ENCODE results near the gene DARS1.

The DARS1 gene

GRCh38 chr2:135948141-135948540 lies 37.3 kb downstream of the DARS1 start:
- Histone ChIP-seq H3K36me3 (ENCODE audit: control insufficient read depth, low read length) (peaks cover 67% of the 10 kb centered on the region), H3K9me3 (ENCODE audit: control insufficient read depth, insufficient read depth, low read length) (no peaks in the 10 kb centered on the region), H3K4me2 (ENCODE audit: low read length) (no peak overlapping the region), H3K4me3 (ENCODE audit: low read length) (no peak overlapping the region), H3K79me2 (ENCODE audit: control insufficient read depth, low read length) (peaks cover 97% of the 10 kb centered on the region), H3K27me3 (ENCODE audit: control insufficient read depth, low read length) (no peaks in the 10 kb centered on the region), H3K4me1 (ENCODE audit: control insufficient read depth, low read length) (peaks cover 15% of the 10 kb centered on the region), H3K27ac (ENCODE audit: low read depth, low read length) (no peak overlapping the region), H4K20me1 (ENCODE audit: control insufficient read depth, insufficient read depth, low read depth, low read length) (no peaks in the 10 kb centered on the region), H3F3A (ENCODE audit: control insufficient read depth, insufficient read depth) (no peaks in the 10 kb centered on the region), H3K9me2 (replicated peaks; ENCODE audit: control insufficient read depth, low read length) (no peaks in the 10 kb centered on the region)
- no peak for TF ChIP-seq CTCF (IDR thresholded peaks at IDR 0.05; ENCODE audit: low read depth, low read length, poor library complexity, severe bottlenecking)

- Histone ChIP-seq H3K4me3 (ENCODE audit: low read length) (no peak overlapping the region), H3K27me3 (ENCODE audit: control insufficient read depth, low read length) (no peaks in the 10 kb centered on the region), H3F3A (ENCODE audit: control insufficient read depth, insufficient read depth) (no peaks in the 10 kb centered on the region), H3K9me2 (replicated peaks; ENCODE audit: control insufficient read depth, low read length) (no peaks in the 10 kb centered on the region), H3K79me2 (ENCODE audit: control insufficient read depth, low read length) (peaks cover 96% of the 10 kb centered on the region), H3K4me2 (ENCODE audit: low read length) (no peak overlapping the region), H3K9me3 (ENCODE audit: control insufficient read depth, insufficient read depth, low read length) (peaks cover 5% of the 10 kb centered on the region; the same call in 1 of the 2 replicates), H4K20me1 (ENCODE audit: control insufficient read depth, insufficient read depth, low read depth, low read length) (no peaks in the 10 kb centered on the region), H3K27ac (ENCODE audit: low read depth, low read length) (no peak overlapping the region), H3K4me1 (ENCODE audit: control insufficient read depth, low read length) (peaks cover 15% of the 10 kb centered on the region), H3K36me3 (ENCODE audit: control insufficient read depth, low read length) (peaks cover 67% of the 10 kb centered on the region)
- TF ChIP-seq EZH2phosphoT487 (IDR thresholded peaks at IDR 0.05; ENCODE audit: borderline replicate concordance, low read length): no peak
- no peak for TF ChIP-seq CTCF (IDR thresholded peaks at IDR 0.05; ENCODE audit: low read depth, low read length, poor library complexity, severe bottlenecking)
Observed at GRCh38 chr2:135947483-135947882, 37.9 kb downstream of the DARS1 start.

GRCh38 chr2:135945526-135945925 lies 39.9 kb downstream of the DARS1 start:
- peaks cover 53% of the 10 kb centered on the region for H3K36me3 ChIP-seq (ENCODE audit: control insufficient read depth, low read length)
- H3K9me2 ChIP-seq (replicated peaks; ENCODE audit: control insufficient read depth, low read length): no peaks in the 10 kb centered on the region
- H3K9me3 ChIP-seq (ENCODE audit: control insufficient read depth, insufficient read depth, low read length): peaks cover 5% of the 10 kb centered on the region; the same call in 1 of the 2 replicates
- H3K27ac ChIP-seq (ENCODE audit: low read depth, low read length): no peak overlapping the region
- TF ChIP-seq EZH2phosphoT487 (IDR thresholded peaks at IDR 0.05; ENCODE audit: borderline replicate concordance, low read length) (no peak), CTCF (IDR thresholded peaks at IDR 0.05; ENCODE audit: low read depth, low read length, poor library complexity, severe bottlenecking) (no peak)
- H3K4me2 ChIP-seq (ENCODE audit: low read length): no peak overlapping the region
- peaks cover 83% of the 10 kb centered on the region for H3K79me2 ChIP-seq (ENCODE audit: control insufficient read depth, low read length)
- no peak overlapping the region for H3K4me3 ChIP-seq (ENCODE audit: low read length)
- H3K4me1 ChIP-seq (ENCODE audit: control insufficient read depth, low read length): peaks cover 3% of the 10 kb centered on the region
- no peaks in the 10 kb centered on the region for H3K27me3 ChIP-seq (ENCODE audit: control insufficient read depth, low read length)
- H4K20me1 ChIP-seq (ENCODE audit: control insufficient read depth, insufficient read depth, low read depth, low read length): no peaks in the 10 kb centered on the region
- no peaks in the 10 kb centered on the region for H3F3A ChIP-seq (ENCODE audit: control insufficient read depth, insufficient read depth)

- H3F3A ChIP-seq (ENCODE audit: control insufficient read depth, insufficient read depth): no peaks in the 10 kb centered on the region
- TF ChIP-seq CTCF (IDR thresholded peaks at IDR 0.05; ENCODE audit: low read depth, low read length, poor library complexity, severe bottlenecking) (no peak), EZH2phosphoT487 (IDR thresholded peaks at IDR 0.05; ENCODE audit: borderline replicate concordance, low read length) (no peak)
- peaks cover 5% of the 10 kb centered on the region; the same call in 1 of the 2 replicates for H3K9me3 ChIP-seq (ENCODE audit: control insufficient read depth, insufficient read depth, low read length)
- no peaks in the 10 kb centered on the region for H3K9me2 ChIP-seq (replicated peaks; ENCODE audit: control insufficient read depth, low read length)
- H4K20me1 ChIP-seq (ENCODE audit: control insufficient read depth, insufficient read depth, low read depth, low read length): no peaks in the 10 kb centered on the region
- no peaks in the 10 kb centered on the region for H3K27me3 ChIP-seq (ENCODE audit: control insufficient read depth, low read length)
- no peak overlapping the region for H3K4me2 ChIP-seq (ENCODE audit: low read length)
- H3K27ac ChIP-seq (ENCODE audit: low read depth, low read length): no peak overlapping the region
- peaks cover 52% of the 10 kb centered on the region for H3K36me3 ChIP-seq (ENCODE audit: control insufficient read depth, low read length)
- H3K4me1 ChIP-seq (ENCODE audit: control insufficient read depth, low read length): no peaks in the 10 kb centered on the region
- H3K79me2 ChIP-seq (ENCODE audit: control insufficient read depth, low read length): peaks cover 78% of the 10 kb centered on the region
- H3K4me3 ChIP-seq (ENCODE audit: low read length): no peak overlapping the region
Observed at GRCh38 chr2:135944625-135945024, 40.8 kb downstream of the DARS1 start.

Measured in DOHH2 (cell line).